Osteoblast (primary cell): ENCODE data around the gene RIN3. TPM values are rescaled to one million over a fixed set of nuclear protein-coding genes. Genes with fewer than 3 reads are reported as not detected.

ENCODE experiments used
- DNase-seq: peaks from one replicate; pipeline ENCODE4 v3.0.0; 2011; ENCODE audit warnings: low spot score, mixed read lengths; ENCODE audit not compliant: insufficient read length; ENCODE audit errors: missing footprints
- H2AFZ ChIP-seq: 2 replicates; pipeline ENCODE4 v1.6.0; 2011; ENCODE audit warnings: mild to moderate bottlenecking, low read length
- H3K27ac ChIP-seq: 2 replicates; pipeline ENCODE4 v1.5.1; 2011; ENCODE audit warnings: mild to moderate bottlenecking, low read depth, low read length, moderate library complexity
- H3K27me3 ChIP-seq: 2 replicates; pipeline ENCODE4 v1.6.0; 2012; ENCODE audit warnings: mild to moderate bottlenecking, control low read depth, inconsistent platforms, low read length, moderate library complexity; ENCODE audit not compliant: insufficient read depth
- H3K36me3 ChIP-seq: 2 replicates; pipeline ENCODE4 v1.5.1; 2011; ENCODE audit warnings: mild to moderate bottlenecking, low read length, control low read depth, moderate library complexity; ENCODE audit not compliant: insufficient read depth
- H3K4me1 ChIP-seq: 2 replicates; pipeline ENCODE4 v1.5.1; 2011; ENCODE audit warnings: mild to moderate bottlenecking, low read length, control low read depth, moderate library complexity; ENCODE audit not compliant: insufficient read depth
- H3K4me2 ChIP-seq: 2 replicates; pipeline ENCODE4 v1.6.0; 2011; ENCODE audit warnings: mild to moderate bottlenecking, low read length; ENCODE audit not compliant: insufficient read depth
- H3K4me3 ChIP-seq: fragments of 200-600 bp; sonication (generic); 3 replicates; pipeline ENCODE4 v1.5.1; 2012; ENCODE audit warnings: mild to moderate bottlenecking, low read length, inconsistent platforms; ENCODE audit not compliant: insufficient read depth
- H3K79me2 ChIP-seq: 2 replicates; pipeline ENCODE4 v1.6.0; 2012; ENCODE audit warnings: mild to moderate bottlenecking, low read length, control low read depth, inconsistent platforms; ENCODE audit not compliant: insufficient read depth
- H3K9me3 ChIP-seq: 2 replicates; pipeline ENCODE4 v1.5.1; 2011; ENCODE audit warnings: low read depth, low read length, control low read depth
- H4K20me1 ChIP-seq: 2 replicates; pipeline ENCODE4 v1.6.0; 2012; ENCODE audit warnings: mild to moderate bottlenecking, low read length, control low read depth; ENCODE audit not compliant: insufficient read depth
- CTCF ChIP-seq: IDR thresholded peaks from 2 replicates; pipeline ENCODE4 v1.5.1; 2011; ENCODE audit warnings: mild to moderate bottlenecking, low read depth, low read length, moderate library complexity; ENCODE audit errors: extremely low read depth
- total RNA-seq: library from RNA; depleted of rRNA; stranded (reverse); fragments of >200 nt; gene quantifications from 2 replicates; pipeline ENCODE4 v1.2.3, GENCODE V29; 2012

RIN3 gene
- total RNA-seq, 1 donor = 7.6 TPM

GRCh38 chr14:92619671-92620456 lies 106.3 kb downstream of the RIN3 start:
- no peak for DNase-seq
- Histone ChIP-seq H3K36me3 (peaks cover 16% of the 10 kb centered on the region), H4K20me1 (no peaks in the 10 kb centered on the region), H3K27ac (no peak overlapping the region), H3K79me2 (no peaks in the 10 kb centered on the region), H3K4me3 (no peak overlapping the region), H3K4me1 (peaks cover 16% of the 10 kb centered on the region), H2AFZ (no peak overlapping the region), H3K9me3 (peaks cover 6% of the 10 kb centered on the region), H3K27me3 (no peaks in the 10 kb centered on the region), H3K4me2 (no peak overlapping the region)
- TF ChIP-seq CTCF = no peak

GRCh38 chr14:92622311-92622710 lies 108.7 kb downstream of the RIN3 start:
- no peaks in the 10 kb centered on the region for H3K79me2 ChIP-seq
- no peak overlapping the region for H3K27ac ChIP-seq
- H3K4me1 ChIP-seq = peaks cover 26% of the 10 kb centered on the region
- DNase-seq = no peak
- H3K4me3 ChIP-seq = no peak overlapping the region
- H4K20me1 ChIP-seq = no peaks in the 10 kb centered on the region
- no peak overlapping the region for H3K4me2 ChIP-seq
- no peak overlapping the region for H2AFZ ChIP-seq
- H3K27me3 ChIP-seq = no peaks in the 10 kb centered on the region
- no peak for TF ChIP-seq CTCF
- H3K36me3 ChIP-seq = peaks cover 20% of the 10 kb centered on the region
- peaks cover 13% of the 10 kb centered on the region for H3K9me3 ChIP-seq

- DNase-seq = no peak
- Histone ChIP-seq H3K79me2 (no peaks in the 10 kb centered on the region), H3K9me3 (peaks cover 20% of the 10 kb centered on the region), H4K20me1 (no peaks in the 10 kb centered on the region), H2AFZ (no peak overlapping the region), H3K4me3 (peak overlapping the region; percentile 23), H3K4me2 (peak overlapping the region; percentile 66), H3K36me3 (peaks cover 27% of the 10 kb centered on the region), H3K27ac (peak overlapping the region; percentile 97), H3K4me1 (peaks cover 24% of the 10 kb centered on the region), H3K27me3 (no peaks in the 10 kb centered on the region)
- TF ChIP-seq CTCF = no peak
Observed at GRCh38 chr14:92624764-92625163, 111.2 kb downstream of the RIN3 start.

- Histone ChIP-seq H3K9me3 (peaks cover 20% of the 10 kb centered on the region), H3K4me3 (peak overlapping the region; percentile 16), H2AFZ (no peak overlapping the region), H3K79me2 (no peaks in the 10 kb centered on the region), H3K4me1 (peaks cover 24% of the 10 kb centered on the region), H4K20me1 (no peaks in the 10 kb centered on the region), H3K27me3 (no peaks in the 10 kb centered on the region), H3K36me3 (peaks cover 27% of the 10 kb centered on the region), H3K4me2 (peak overlapping the region; percentile 66), H3K27ac (peak overlapping the region; percentile 97)
- no peak for TF ChIP-seq CTCF
- peak; percentile 90 for DNase-seq
Observed at GRCh38 chr14:92625213-92625612, 111.6 kb downstream of the RIN3 start.
